CD4-positive, alpha-beta memory T cell (primary cell): Measurements from ENCODE around the gene NDUFAF4. TPM values are rescaled to one million over a fixed set of nuclear protein-coding genes. Genes with fewer than 3 reads are reported as not detected.

Experiments used
- polyA plus RNA-seq, 2 donors: library from polyadenylated mRNA; unstranded; fragments of 300-500 nt; fragmentation: Illumina TruSeq; gene quantifications; one replicate each; pipeline ENCODE4 v1.2.3, GENCODE V29; 2021
- total RNA-seq, 2 experiments: library from RNA; stranded (reverse); gene quantifications; one replicate each; pipeline ENCODE4 v1.2.3, GENCODE V29; 2021

Gene NDUFAF4
- total and polyA plus RNA-seq, 4 experiments from 2014 or later = 24.3 to 67.8 (median 37.7) TPM

Other genes with a start within 250 kb of the NDUFAF4 start
- gene GPR63, start 60.4 kb downstream of the NDUFAF4 start, total RNA-seq = 1 to 10 TPM; 1.9 TPM
- under 1 TPM; 0.10 to 0.22 TPM for gene GPR63, start 60.4 kb downstream of the NDUFAF4 start, polyA plus RNA-seq
- gene KLHL32, start 26.8 kb upstream of the NDUFAF4 start, total RNA-seq = 1 to 10 TPM; 3.8 to 5.0 TPM
- 1 to 10 TPM; 2.0 to 2.6 TPM for gene KLHL32, start 26.8 kb upstream of the NDUFAF4 start, polyA plus RNA-seq